ENCODE data around the gene LATS2.

DNA sequence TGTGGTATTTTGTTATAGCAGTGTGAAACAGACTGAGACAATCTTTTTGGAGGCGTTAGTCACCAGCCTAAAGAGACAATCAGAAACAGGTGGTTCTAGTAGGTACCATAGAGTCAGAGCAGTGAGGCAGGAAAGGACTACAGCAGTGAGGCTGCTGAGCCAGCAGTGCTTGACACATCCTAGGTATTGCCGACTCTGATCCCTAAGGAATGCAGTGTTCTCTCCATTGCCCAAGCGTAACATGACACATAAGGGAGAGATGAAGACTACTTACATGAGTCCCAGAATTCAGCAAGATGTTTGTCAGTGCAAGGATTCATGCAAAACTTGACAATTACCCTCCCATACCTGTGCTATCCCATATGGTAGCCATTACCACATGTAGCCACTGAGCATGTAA lies 96.5 kb downstream of the LATS2 start:
- TF ChIP-seq MYNN (tag by site-specific recombination; IDR thresholded peaks at IDR 0.05; ENCODE audit: borderline replicate concordance) (no peak), YY1 (tag by site-specific recombination; IDR thresholded peaks at IDR 0.05) (no peak), KLF9 (tag by site-specific recombination; IDR thresholded peaks at IDR 0.05; ENCODE audit: low read depth) (no peak), SALL2 (tag by site-specific recombination; IDR thresholded peaks at IDR 0.05; ENCODE audit: borderline replicate concordance) (no peak), ZBTB17 (tag by site-specific recombination; IDR thresholded peaks at IDR 0.05) (no peak), MEIS1 (CRISPR knock-in tag; IDR thresholded peaks at IDR 0.05; ENCODE audit: borderline replicate concordance) (no peak)
- TF ChIP-seq, protein P1, sequence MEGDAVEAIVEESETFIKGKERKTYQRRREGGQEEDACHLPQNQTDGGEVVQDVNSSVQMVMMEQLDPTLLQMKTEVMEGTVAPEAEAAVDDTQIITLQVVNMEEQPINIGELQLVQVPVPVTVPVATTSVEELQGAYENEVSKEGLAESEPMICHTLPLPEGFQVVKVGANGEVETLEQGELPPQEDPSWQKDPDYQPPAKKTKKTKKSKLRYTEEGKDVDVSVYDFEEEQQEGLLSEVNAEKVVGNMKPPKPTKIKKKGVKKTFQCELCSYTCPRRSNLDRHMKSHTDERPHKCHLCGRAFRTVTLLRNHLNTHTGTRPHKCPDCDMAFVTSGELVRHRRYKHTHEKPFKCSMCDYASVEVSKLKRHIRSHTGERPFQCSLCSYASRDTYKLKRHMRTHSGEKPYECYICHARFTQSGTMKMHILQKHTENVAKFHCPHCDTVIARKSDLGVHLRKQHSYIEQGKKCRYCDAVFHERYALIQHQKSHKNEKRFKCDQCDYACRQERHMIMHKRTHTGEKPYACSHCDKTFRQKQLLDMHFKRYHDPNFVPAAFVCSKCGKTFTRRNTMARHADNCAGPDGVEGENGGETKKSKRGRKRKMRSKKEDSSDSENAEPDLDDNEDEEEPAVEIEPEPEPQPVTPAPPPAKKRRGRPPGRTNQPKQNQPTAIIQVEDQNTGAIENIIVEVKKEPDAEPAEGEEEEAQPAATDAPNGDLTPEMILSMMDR (tag by site-specific recombination; IDR thresholded peaks at IDR 0.05) = no peak

Data from HEK293 (cell line).